RWPE2 (cell line): ENCODE data around the gene TTC13.

ENCODE experiments used
- ATAC-seq: fragments of 200-7000 bp; cut with Tn5 transposase; 3 replicates; pipeline ENCODE4 v1.9.1; 2021; ENCODE audit warnings: low read depth
- DNase-seq: peaks from one replicate; pipeline ENCODE4 v3.0.0-alpha.2; 2020; ENCODE audit warnings: low spot score
- H3K27ac ChIP-seq: fragments of 450-650 bp; 2 replicates; pipeline ENCODE4 v1.5.1; 2017; ENCODE audit warnings: mild to moderate bottlenecking; ENCODE audit not compliant: poor library complexity, severe bottlenecking
- H3K27me3 ChIP-seq: fragments of 250-450 bp; sonication (Bioruptor Pico); 2 replicates; pipeline ENCODE4 v1.5.1; 2021; ENCODE audit warnings: mild to moderate bottlenecking, moderate library complexity; ENCODE audit not compliant: insufficient read depth, poor library complexity, severe bottlenecking
- H3K36me3 ChIP-seq: fragments of 250-450 bp; sonication (Bioruptor Pico); 2 replicates; pipeline ENCODE4 v1.5.1; 2020; ENCODE audit warnings: low read depth, mild to moderate bottlenecking, moderate library complexity
- H3K4me1 ChIP-seq: fragments of 250-450 bp; sonication (Bioruptor Pico); 2 replicates; pipeline ENCODE4 v1.5.1; 2021; ENCODE audit warnings: mild to moderate bottlenecking, moderate library complexity; ENCODE audit not compliant: insufficient read depth, poor library complexity, severe bottlenecking
- H3K4me3 ChIP-seq: fragments of 250-450 bp; sonication (Bioruptor Pico); 2 replicates; pipeline ENCODE4 v1.5.1; 2021; ENCODE audit warnings: mild to moderate bottlenecking, moderate library complexity; ENCODE audit not compliant: severe bottlenecking
- H3K9me3 ChIP-seq: fragments of 250-450 bp; sonication (Bioruptor Pico); 2 replicates; pipeline ENCODE4 v1.5.1; 2021; ENCODE audit warnings: mild to moderate bottlenecking, moderate library complexity; ENCODE audit not compliant: severe bottlenecking
- TF ChIP-seq, protein P1 (sequence below): fragments of 450-650 bp; IDR thresholded peaks from one replicate; pipeline ENCODE4 v1.5.1; 2017; ENCODE audit warnings: mild to moderate bottlenecking, moderate library complexity; ENCODE audit not compliant: poor library complexity, severe bottlenecking

Gene TTC13, protein sequence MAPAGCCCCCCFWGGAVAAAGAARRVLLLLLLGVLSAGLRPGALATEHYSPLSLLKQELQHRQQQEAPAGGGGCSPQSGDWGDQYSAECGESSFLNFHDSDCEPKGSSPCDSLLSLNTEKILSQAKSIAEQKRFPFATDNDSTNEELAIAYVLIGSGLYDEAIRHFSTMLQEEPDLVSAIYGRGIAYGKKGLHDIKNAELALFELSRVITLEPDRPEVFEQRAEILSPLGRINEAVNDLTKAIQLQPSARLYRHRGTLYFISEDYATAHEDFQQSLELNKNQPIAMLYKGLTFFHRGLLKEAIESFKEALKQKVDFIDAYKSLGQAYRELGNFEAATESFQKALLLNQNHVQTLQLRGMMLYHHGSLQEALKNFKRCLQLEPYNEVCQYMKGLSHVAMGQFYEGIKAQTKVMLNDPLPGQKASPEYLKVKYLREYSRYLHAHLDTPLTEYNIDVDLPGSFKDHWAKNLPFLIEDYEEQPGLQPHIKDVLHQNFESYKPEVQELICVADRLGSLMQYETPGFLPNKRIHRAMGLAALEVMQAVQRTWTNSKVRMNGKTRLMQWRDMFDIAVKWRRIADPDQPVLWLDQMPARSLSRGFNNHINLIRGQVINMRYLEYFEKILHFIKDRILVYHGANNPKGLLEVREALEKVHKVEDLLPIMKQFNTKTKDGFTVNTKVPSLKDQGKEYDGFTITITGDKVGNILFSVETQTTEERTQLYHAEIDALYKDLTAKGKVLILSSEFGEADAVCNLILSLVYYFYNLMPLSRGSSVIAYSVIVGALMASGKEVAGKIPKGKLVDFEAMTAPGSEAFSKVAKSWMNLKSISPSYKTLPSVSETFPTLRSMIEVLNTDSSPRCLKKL

DNA sequence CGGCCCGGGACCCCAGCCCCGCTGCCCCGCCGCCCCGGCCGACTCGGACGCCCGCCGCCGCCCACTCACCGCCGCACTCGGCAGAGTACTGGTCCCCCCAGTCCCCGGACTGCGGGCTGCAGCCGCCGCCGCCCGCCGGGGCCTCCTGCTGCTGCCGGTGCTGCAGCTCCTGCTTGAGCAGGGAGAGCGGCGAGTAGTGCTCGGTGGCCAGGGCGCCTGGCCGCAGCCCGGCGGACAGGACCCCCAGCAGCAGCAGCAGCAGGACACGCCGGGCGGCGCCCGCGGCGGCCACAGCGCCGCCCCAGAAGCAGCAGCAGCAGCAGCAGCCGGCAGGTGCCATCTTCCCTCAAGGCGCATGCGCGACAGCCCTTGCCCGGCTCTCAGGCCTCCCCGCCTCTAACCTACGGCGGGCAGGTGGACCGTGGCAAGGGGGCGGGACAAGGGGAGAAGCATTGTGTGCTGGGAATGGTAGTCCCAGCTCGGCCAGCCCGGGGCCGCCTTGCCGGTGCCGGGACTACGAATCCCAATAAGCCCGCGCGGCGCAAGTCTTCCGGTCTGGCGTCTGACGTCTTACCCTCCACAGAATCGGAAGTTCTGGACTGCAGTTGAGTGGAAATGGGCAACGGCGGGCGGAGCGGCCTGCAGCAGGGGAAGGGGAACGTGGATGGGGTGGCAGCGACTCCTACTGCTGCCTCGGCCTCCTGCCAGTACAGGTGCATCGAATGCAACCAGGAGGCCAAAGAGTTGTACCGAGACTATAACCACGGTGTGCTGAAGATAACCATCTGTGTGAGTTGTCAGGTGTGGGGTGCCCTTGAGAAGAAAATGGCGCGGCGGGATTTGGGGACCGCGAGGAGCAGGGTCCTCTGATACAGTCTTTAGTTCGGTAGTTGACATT, at the start of gene TTC13, which contains the start of gene ARV1:
TSS of gene TTC13 (minus strand) at position 371 of the 898 bp plus-strand sequence. CDS start at position 340, 31 bp downstream.
TSS of gene ARV1 (plus strand) at position 604 of the 898 bp plus-strand sequence. CDS start at position 616, 12 bp downstream.
- Histone ChIP-seq H3K36me3 (peaks cover 18% of the 10 kb centered on the region), H3K4me3 (peak within 1 kb of the TSS; percentile 87), H3K27ac (peak within 1 kb of the TSS; percentile 24), H3K9me3 (no peaks in the 10 kb centered on the region), H3K4me1 (no peaks in the 10 kb centered on the region), H3K27me3 (no peaks in the 10 kb centered on the region)
- ATAC-seq (peak; percentile 99), DNase-seq (peak; percentile 97)
- TF ChIP-seq, protein P1, sequence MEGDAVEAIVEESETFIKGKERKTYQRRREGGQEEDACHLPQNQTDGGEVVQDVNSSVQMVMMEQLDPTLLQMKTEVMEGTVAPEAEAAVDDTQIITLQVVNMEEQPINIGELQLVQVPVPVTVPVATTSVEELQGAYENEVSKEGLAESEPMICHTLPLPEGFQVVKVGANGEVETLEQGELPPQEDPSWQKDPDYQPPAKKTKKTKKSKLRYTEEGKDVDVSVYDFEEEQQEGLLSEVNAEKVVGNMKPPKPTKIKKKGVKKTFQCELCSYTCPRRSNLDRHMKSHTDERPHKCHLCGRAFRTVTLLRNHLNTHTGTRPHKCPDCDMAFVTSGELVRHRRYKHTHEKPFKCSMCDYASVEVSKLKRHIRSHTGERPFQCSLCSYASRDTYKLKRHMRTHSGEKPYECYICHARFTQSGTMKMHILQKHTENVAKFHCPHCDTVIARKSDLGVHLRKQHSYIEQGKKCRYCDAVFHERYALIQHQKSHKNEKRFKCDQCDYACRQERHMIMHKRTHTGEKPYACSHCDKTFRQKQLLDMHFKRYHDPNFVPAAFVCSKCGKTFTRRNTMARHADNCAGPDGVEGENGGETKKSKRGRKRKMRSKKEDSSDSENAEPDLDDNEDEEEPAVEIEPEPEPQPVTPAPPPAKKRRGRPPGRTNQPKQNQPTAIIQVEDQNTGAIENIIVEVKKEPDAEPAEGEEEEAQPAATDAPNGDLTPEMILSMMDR, result peak; percentile 21

DNA sequence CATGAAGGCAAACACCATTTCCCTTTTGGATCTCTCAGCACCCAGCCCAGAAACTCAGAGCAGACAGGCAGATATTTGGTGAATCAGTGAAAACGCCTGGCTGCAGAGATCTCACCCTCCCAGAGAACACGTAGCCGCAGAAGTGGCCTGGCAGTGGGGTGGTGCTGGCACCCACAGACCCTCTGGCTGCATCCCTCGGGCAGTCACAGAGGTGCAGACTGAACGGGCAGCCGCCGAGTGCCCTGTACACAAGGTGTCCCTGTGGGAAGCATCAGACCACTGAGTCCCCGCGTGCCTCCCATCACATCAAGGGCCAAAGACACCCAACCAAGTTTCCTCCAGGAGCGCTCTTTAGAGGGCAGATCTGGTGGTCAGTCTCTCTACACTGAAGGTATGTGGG, 49.3 kb upstream of the TTC13 start:
- Histone ChIP-seq H3K27ac (no peak overlapping the region), H3K9me3 (no peaks in the 10 kb centered on the region), H3K27me3 (no peaks in the 10 kb centered on the region), H3K4me3 (no peak overlapping the region), H3K4me1 (no peaks in the 10 kb centered on the region), H3K36me3 (no peaks in the 10 kb centered on the region)
- TF ChIP-seq, protein P1, result no peak
- DNase-seq (no peak), ATAC-seq (no peak)

DNA sequence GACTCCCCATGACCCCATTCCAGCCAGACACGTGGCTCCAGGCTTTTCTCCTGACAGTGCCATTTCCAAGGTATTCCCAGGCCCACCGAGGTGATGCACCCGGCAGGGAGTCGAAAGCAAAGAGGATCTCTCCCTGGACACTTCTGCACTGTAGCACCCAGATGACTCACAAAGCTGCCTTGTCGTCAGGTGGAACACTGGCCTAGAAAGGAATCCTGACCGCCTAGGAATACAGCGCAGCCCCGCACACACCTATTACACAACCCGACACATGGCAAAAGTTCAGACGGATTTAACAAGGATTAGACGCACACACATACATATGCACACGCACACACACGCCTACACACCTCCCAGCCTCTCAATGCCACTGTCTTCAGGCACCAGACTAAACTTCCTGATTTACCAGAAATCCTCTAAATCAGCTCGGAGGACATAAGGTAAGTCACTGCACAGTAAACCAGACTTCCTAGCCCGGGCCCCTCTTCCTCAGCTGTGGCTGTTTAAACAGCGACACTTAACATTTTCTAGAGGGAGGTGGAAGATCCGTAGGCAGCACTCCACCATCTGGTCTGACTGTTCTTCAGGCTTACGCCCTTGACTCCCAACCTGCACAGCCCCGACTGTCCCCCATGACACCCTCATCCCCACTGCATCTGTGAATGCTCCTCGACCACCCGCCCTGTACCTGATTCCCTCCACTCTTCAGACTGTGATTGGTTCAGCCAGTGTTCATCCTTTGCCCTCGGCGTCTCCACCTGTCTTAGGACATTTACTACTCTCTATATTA, 48.7 kb upstream of the TTC13 start:
- ATAC-seq (no peak), DNase-seq (no peak)
- Histone ChIP-seq H3K27me3 (no peaks in the 10 kb centered on the region), H3K36me3 (no peaks in the 10 kb centered on the region), H3K27ac (no peak overlapping the region), H3K4me3 (no peak overlapping the region), H3K4me1 (no peaks in the 10 kb centered on the region), H3K9me3 (no peaks in the 10 kb centered on the region)
- TF ChIP-seq, protein P1, result no peak

DNA sequence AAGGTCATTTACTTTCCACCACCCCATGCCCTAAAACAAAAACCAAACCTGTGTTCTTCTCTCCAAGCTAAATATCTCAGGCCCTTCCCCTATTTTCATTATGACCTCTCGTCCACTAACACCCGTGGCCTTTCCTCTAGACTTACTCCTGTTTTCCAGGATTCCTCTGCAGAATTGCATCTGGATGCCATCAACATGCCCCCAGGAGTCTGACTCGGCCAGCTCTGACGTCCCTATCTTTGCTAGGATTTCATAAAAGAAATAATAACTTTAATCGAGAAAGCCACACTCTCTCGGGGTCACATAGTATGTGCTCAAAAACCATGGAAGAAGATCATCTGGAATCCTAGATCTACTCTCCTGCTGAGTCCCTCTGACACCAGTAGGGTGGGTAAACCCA, 47.9 kb upstream of the TTC13 start:
- Histone ChIP-seq H3K4me1 (no peaks in the 10 kb centered on the region), H3K27me3 (no peaks in the 10 kb centered on the region), H3K36me3 (no peaks in the 10 kb centered on the region), H3K27ac (no peak overlapping the region), H3K9me3 (no peaks in the 10 kb centered on the region), H3K4me3 (no peak overlapping the region)
- no peak for DNase-seq
- no peak for ATAC-seq
- TF ChIP-seq, protein P1, result no peak
